SK-N-MC (cell line): ENCODE measurements around the gene HMG20B.

Experiments used
- EZH2 ChIP-seq: fragments of 200-600 bp; sonication (generic); IDR thresholded peaks from one replicate; pipeline ENCODE4 v1.6.1; 2017; ENCODE audit warnings: antibody characterized with exemption
- FOXP2 ChIP-seq: optimal IDR thresholded peaks from 2 replicates; pipeline ENCODE3; 2011; ENCODE audit warnings: mild to moderate bottlenecking, moderate library complexity; ENCODE audit not compliant: insufficient read depth; ENCODE audit errors: extremely low read length, control extremely low read depth
- POLR2AphosphoS5 ChIP-seq: IDR thresholded peaks from 2 replicates; pipeline ENCODE4 v1.6.1; 2012; ENCODE audit warnings: mild to moderate bottlenecking, low read depth, low read length, borderline replicate concordance

DNA sequence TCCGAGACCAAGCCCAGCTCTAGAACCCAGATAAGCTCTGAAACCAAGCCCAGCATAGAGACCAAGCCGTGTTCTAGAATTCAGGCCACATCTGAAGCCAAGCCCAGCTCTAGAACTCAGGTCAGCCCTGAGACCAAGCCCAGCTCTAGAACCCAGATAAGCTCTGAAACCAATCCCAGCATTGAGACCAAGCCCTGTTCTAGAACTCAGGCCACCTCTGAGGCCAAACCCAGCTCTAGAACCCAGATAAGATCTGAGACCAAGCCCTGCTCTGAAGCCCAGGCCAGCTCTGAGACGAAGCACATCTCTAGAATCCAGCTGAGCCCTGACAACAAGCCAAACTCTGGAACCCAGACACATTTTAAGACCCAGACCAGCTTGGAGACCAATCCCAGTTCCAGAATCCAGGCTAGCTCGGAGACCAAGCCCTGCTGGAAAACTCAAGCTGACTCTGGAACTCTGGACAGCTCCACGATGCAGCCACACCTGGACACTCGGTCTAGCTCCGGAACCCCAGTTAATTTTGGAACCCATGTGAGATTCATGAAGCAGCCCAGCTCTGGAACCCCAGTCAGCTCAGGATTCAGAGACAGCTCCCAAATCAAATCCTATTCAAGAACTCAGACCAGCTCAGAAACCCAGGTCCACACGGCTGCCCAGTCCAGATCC lies 18.4 kb downstream of the HMG20B start:
- no peak for TF ChIP-seq POLR2AphosphoS5
- no peak for TF ChIP-seq EZH2
- TF ChIP-seq FOXP2: no peak
